Measurements from ENCODE around the gene MPZL1. TPM values are rescaled to one million over a fixed set of nuclear protein-coding genes. Genes with fewer than 3 reads are reported as not detected.

The MPZL1 gene
- total RNA-seq, 2 experiments from 2014 or later = 14.8 to 15.4 TPM

GRCh38 chr1:167683641-167684502 lies 37.9 kb upstream of the MPZL1 start:
- H3K36me3 Mint-ChIP-seq (ENCODE audit: low read depth) = peaks cover 30% of the 10 kb centered on the region
- intact Hi-C loops (cut with micrococcal nuclease) = no loop called here
- POLR2A ChIA-PET = no interaction called here
- TF ChIP-seq CTCF (IDR thresholded peaks at IDR 0.05) = no peak
- no peak for DNase-seq
- no peaks in the 10 kb centered on the region for H3K27me3 Mint-ChIP-seq
- H3K9me3 Mint-ChIP-seq = no peaks in the 10 kb centered on the region
- peaks cover 23% of the 10 kb centered on the region for H3K4me1 Mint-ChIP-seq (ENCODE audit: low read depth)
- no peak for ATAC-seq
- peak overlapping the region; percentile 56 for H3K27ac Mint-ChIP-seq
- CTCF ChIA-PET = interaction anchor here (1.0 to 1.3 kb wide), 2 partner anchors 47 to 83 kb away, joined by 3 to 5 read pairs; no protein-coding TSS in a partner anchor
- no peak overlapping the region for H3K4me3 Mint-ChIP-seq

GRCh38 chr1:167685844-167686243 lies 35.9 kb upstream of the MPZL1 start:
- Mint-ChIP-seq H3K27me3 (no peaks in the 10 kb centered on the region), H3K27ac (peak overlapping the region; percentile 57), H3K9me3 (no peaks in the 10 kb centered on the region), H3K36me3 (ENCODE audit: low read depth) (peaks cover 43% of the 10 kb centered on the region), H3K4me1 (ENCODE audit: low read depth) (peaks cover 33% of the 10 kb centered on the region), H3K4me3 (no peak overlapping the region)
- ATAC-seq = no peak
- intact Hi-C loops (cut with micrococcal nuclease) = loop anchor here (5.0 kb wide), 1 partner anchor 54 kb away; the partner anchor contains the start of gene RCSD1
- ChIA-PET CTCF (interaction anchor here (1.0 to 3.7 kb wide), 3 partner anchors 12 to 85 kb away, joined by 3 to 35 read pairs (median 4); no protein-coding TSS in a partner anchor), POLR2A (no interaction called here)
- DNase-seq = no peak
- no peak for TF ChIP-seq CTCF (IDR thresholded peaks at IDR 0.05)

- ChIA-PET POLR2A (interaction anchor here (0.7 to 1.5 kb wide), 10 partner anchors 9 to 134 kb away, joined by 3 to 9 read pairs (median 3); partner anchors contain the start of gene CREG1), CTCF (interaction anchor here (0.7 to 3.7 kb wide), 59 partner anchors 8 to 851 kb away, joined by 3 to 155 read pairs (median 6); partner anchors contain the start of genes CREG1 and RCSD1)
- ATAC-seq = peak; percentile 84
- Mint-ChIP-seq H3K4me3 (no peak overlapping the region), H3K9me3 (no peaks in the 10 kb centered on the region), H3K4me1 (ENCODE audit: low read depth) (peaks cover 22% of the 10 kb centered on the region), H3K27ac (peak overlapping the region; percentile 74), H3K36me3 (ENCODE audit: low read depth) (peaks cover 40% of the 10 kb centered on the region), H3K27me3 (no peaks in the 10 kb centered on the region)
- DNase-seq = peak; percentile 90
- intact Hi-C loops (cut with micrococcal nuclease) = loop anchor here (1.0 to 5.0 kb wide), 2 partner anchors 56 to 88 kb away; partner anchors contain the start of gene RCSD1
- TF ChIP-seq CTCF (IDR thresholded peaks at IDR 0.05) = peak; percentile 94
Measured at GRCh38 chr1:167687919-167688519, 33.8 kb upstream of the MPZL1 start.

GRCh38 chr1:167689567-167689920 lies 32.2 kb upstream of the MPZL1 start:
- TF ChIP-seq CTCF (IDR thresholded peaks at IDR 0.05) = no peak
- DNase-seq (no peak), ATAC-seq (peak; percentile 48)
- ChIA-PET CTCF (interaction anchor here (2.8 kb wide), 1 partner anchor 89 kb away, joined by 15 read pairs; no protein-coding TSS in a partner anchor), POLR2A (interaction anchor here (0.6 to 0.9 kb wide), 2 partner anchors 21 to 52 kb away, joined by 3 read pairs; no protein-coding TSS in a partner anchor)
- H3K27ac Mint-ChIP-seq = peak overlapping the region; percentile 65
- H3K9me3 Mint-ChIP-seq = no peaks in the 10 kb centered on the region
- H3K4me3 Mint-ChIP-seq = no peak overlapping the region
- peaks cover 47% of the 10 kb centered on the region for H3K36me3 Mint-ChIP-seq (ENCODE audit: low read depth)
- H3K27me3 Mint-ChIP-seq = no peaks in the 10 kb centered on the region
- intact Hi-C loops (cut with micrococcal nuclease) = loop anchor here (5.0 kb wide), 1 partner anchor 57 kb away; the partner anchor contains the start of gene RCSD1
- peaks cover 22% of the 10 kb centered on the region for H3K4me1 Mint-ChIP-seq (ENCODE audit: low read depth)
